Gastroesophageal sphincter (tissue), 3 donors: ENCODE measurements around the gene LYRM4.

Experiments used
- CTCF ChIP-seq, 4 experiments: fragments of 200-600 bp in 2 of 4; fragments of 450-650 bp in 2 of 4; sonication (generic) in 1 of 4; IDR thresholded peaks; one replicate each; pipeline ENCODE4 v1.5.1; 2017 to 2019; ENCODE audit warnings: antibody characterized with exemption in 4 of 4, mild to moderate bottlenecking in 2 of 4, moderate library complexity in 2 of 4
- EP300 ChIP-seq: sonication (generic); formaldehyde crosslinking; IDR thresholded peaks from one replicate; pipeline ENCODE4 v1.6.1; 2017; ENCODE audit warnings: antibody characterized with exemption, mild to moderate bottlenecking
- POLR2A ChIP-seq, 2 donors: fragments of 450-650 bp; IDR thresholded peaks; one replicate each; pipeline ENCODE4 v1.6.1; 2017; ENCODE audit warnings: antibody characterized with exemption in 2 of 2, mild to moderate bottlenecking in 2 of 2, moderate library complexity in 1 of 2
- POLR2AphosphoS5 ChIP-seq: sonication (generic); formaldehyde crosslinking; IDR thresholded peaks from one replicate; pipeline ENCODE4 v1.6.1; 2017; ENCODE audit warnings: antibody characterized with exemption

GRCh38 chr6:5260111-5260620 is 584 bp downstream of the LYRM4 start:
- no peak for TF ChIP-seq POLR2A (IDR thresholded peaks at IDR 0.05)
- TF ChIP-seq CTCF (IDR thresholded peaks at IDR 0.05), result no peak
- no peak for TF ChIP-seq EP300
- no peak for TF ChIP-seq POLR2AphosphoS5
